ENCODE measurements around the gene PTP4A2. TPM values are rescaled to one million over a fixed set of nuclear protein-coding genes. Genes with fewer than 3 reads are reported as not detected.

The PTP4A2 gene
- total and polyA plus RNA-seq, 8 donors = 78.6 to 330 (median 167) TPM

- Histone ChIP-seq H3K4me3 (no peak overlapping the region), H3K27ac (peak overlapping the region in 4 of 5 donors; percentile 17 to 41 (median 24)), H3K36me3 (no peaks in the 10 kb centered on the region), H3K9me3 (no peaks in the 10 kb centered on the region), H3K27me3 (no peaks in the 10 kb centered on the region), H3K4me1 (peaks cover 0 to 11% (median 9%) of the 10 kb centered on the region in 4 donors)
- no peak for TF ChIP-seq CTCF (IDR thresholded peaks at IDR 0.05)
- WGBS, 5 donors = 84 to 91% (median 85%) methylated on average over 4 to 6 of the region's 6 CpGs
- intact Hi-C loops (cut with DNase I; ENCODE audit: low total_unique reads) = no loop called here
- no peak for DNase-seq
These were observed 46.5 kb upstream of the PTP4A2 start for GRCh38 chr1:31984419-31985347.

- Histone ChIP-seq H3K27me3 (no peaks in the 10 kb centered on the region), H3K9me3 (no peaks in the 10 kb centered on the region), H3K27ac (peak overlapping the region in 1 of 5 donors; percentile 28), H3K4me1 (peaks cover 0 to 21% (median 19%) of the 10 kb centered on the region in 4 donors), H3K4me3 (no peak overlapping the region), H3K36me3 (no peaks in the 10 kb centered on the region)
- 63 to 71% (median 65%) methylated on average over 3 of the region's 3 CpGs for WGBS, 5 donors
- peak in 1 of 2 donors; percentile 45 for DNase-seq
- intact Hi-C loops (cut with DNase I; ENCODE audit: low total_unique reads) = no loop called here
- TF ChIP-seq POLR2A (IDR thresholded peaks at IDR 0.05) (no peak), POLR2AphosphoS5 (IDR thresholded peaks at IDR 0.05) (peak in 1 of 3 donors; percentile 40), CTCF (IDR thresholded peaks at IDR 0.05) (no peak), EP300 (IDR thresholded peaks at IDR 0.05) (no peak)
These were observed 43.8 kb upstream of the PTP4A2 start for GRCh38 chr1:31981972-31982371.

GRCh38 chr1:31981456-31981839 lies 43.3 kb upstream of the PTP4A2 start:
- Histone ChIP-seq H3K27ac (no peak overlapping the region), H3K36me3 (no peaks in the 10 kb centered on the region), H3K4me3 (no peak overlapping the region), H3K4me1 (peaks cover 0 to 24% (median 21%) of the 10 kb centered on the region in 4 donors), H3K27me3 (no peaks in the 10 kb centered on the region), H3K9me3 (no peaks in the 10 kb centered on the region)
- intact Hi-C loops (cut with DNase I; ENCODE audit: low total_unique reads) = no loop called here
- 63 to 85% (median 71%) methylated on average over 2 of the region's 2 CpGs for WGBS, 5 donors
- TF ChIP-seq CTCF (IDR thresholded peaks at IDR 0.05) (no peak), POLR2AphosphoS5 (IDR thresholded peaks at IDR 0.05) (no peak), POLR2A (IDR thresholded peaks at IDR 0.05) (no peak), EP300 (IDR thresholded peaks at IDR 0.05) (no peak)
- DNase-seq = no peak

- 74 to 80% (median 74%) methylated on average over 10 of the region's 10 CpGs for WGBS, 5 donors
- H3K9me3 ChIP-seq = no peaks in the 10 kb centered on the region
- no peaks in the 10 kb centered on the region for H3K27me3 ChIP-seq
- no peak overlapping the region for H3K4me3 ChIP-seq
- intact Hi-C loops (cut with DNase I; ENCODE audit: low total_unique reads) = no loop called here
- peaks cover 0 to 24% (median 21%) of the 10 kb centered on the region in 4 donors for H3K4me1 ChIP-seq
- DNase-seq = no peak
- no peak overlapping the region for H3K27ac ChIP-seq
- H3K36me3 ChIP-seq = no peaks in the 10 kb centered on the region
- TF ChIP-seq CTCF (IDR thresholded peaks at IDR 0.05) = no peak
- TF ChIP-seq POLR2AphosphoS5 (IDR thresholded peaks at IDR 0.05) = no peak
- no peak for TF ChIP-seq EP300 (IDR thresholded peaks at IDR 0.05)
- TF ChIP-seq POLR2A (IDR thresholded peaks at IDR 0.05) = no peak
These were observed 42.8 kb upstream of the PTP4A2 start for GRCh38 chr1:31980835-31981455.
